ENCODE results near the gene DUS2. TPM values are rescaled to one million over a fixed set of nuclear protein-coding genes. Genes with fewer than 3 reads are reported as not detected.

The DUS2 gene
- total RNA-seq, 2 experiments from 2014 or later = 34.2 to 35.1 TPM

- H3K4me1 Mint-ChIP-seq (ENCODE audit: low read depth) = peaks cover 25% of the 10 kb centered on the region
- CTCF ChIA-PET = interaction anchor here (1.2 to 1.4 kb wide), 2 partner anchors 53 to 171 kb away, joined by 3 to 4 read pairs; no protein-coding TSS in a partner anchor
- POLR2A ChIA-PET = interaction anchor here (0.7 to 1.0 kb wide), 2 partner anchors 9 to 17 kb away, joined by 3 read pairs; no protein-coding TSS in a partner anchor
- no peak for TF ChIP-seq CTCF (IDR thresholded peaks at IDR 0.05)
- peak overlapping the region; percentile 26 for H3K27ac Mint-ChIP-seq
- no peak for ATAC-seq
- H3K36me3 Mint-ChIP-seq (ENCODE audit: low read depth) = no peaks in the 10 kb centered on the region
- no peaks in the 10 kb centered on the region for H3K9me3 Mint-ChIP-seq
- H3K27me3 Mint-ChIP-seq = no peaks in the 10 kb centered on the region
- no peak overlapping the region for H3K4me3 Mint-ChIP-seq
- no peak for DNase-seq
- intact Hi-C loops (cut with micrococcal nuclease) = no loop called here
Observed at GRCh38 chr16:67987460-67988160, 35.5 kb upstream of the DUS2 start.

- Mint-ChIP-seq H3K4me3 (no peak overlapping the region), H3K9me3 (no peaks in the 10 kb centered on the region), H3K4me1 (ENCODE audit: low read depth) (peaks cover 24% of the 10 kb centered on the region), H3K36me3 (ENCODE audit: low read depth) (no peaks in the 10 kb centered on the region), H3K27me3 (no peaks in the 10 kb centered on the region), H3K27ac (no peak overlapping the region)
- ChIA-PET CTCF (interaction anchor here (0.7 to 1.4 kb wide), 4 partner anchors 8 to 52 kb away, joined by 3 to 4 read pairs (median 3); no protein-coding TSS in a partner anchor), POLR2A (interaction anchor here (1.0 to 1.4 kb wide), 2 partner anchors 10 to 11 kb away, joined by 3 to 4 read pairs; partner anchors contain the start of gene DPEP2)
- no peak for ATAC-seq
- DNase-seq = no peak
- TF ChIP-seq CTCF (IDR thresholded peaks at IDR 0.05) = no peak
- intact Hi-C loops (cut with micrococcal nuclease) = no loop called here
Observed at GRCh38 chr16:67988675-67989074, 34.4 kb upstream of the DUS2 start.

GRCh38 chr16:67989322-67990017, 33.6 kb upstream of the DUS2 start:
- H3K27me3 Mint-ChIP-seq = no peaks in the 10 kb centered on the region
- H3K9me3 Mint-ChIP-seq = no peaks in the 10 kb centered on the region
- CTCF ChIA-PET = interaction anchor here (0.8 to 1.1 kb wide), 3 partner anchors 8 to 51 kb away, joined by 3 to 4 read pairs (median 3); no protein-coding TSS in a partner anchor
- intact Hi-C loops (cut with micrococcal nuclease) = no loop called here
- POLR2A ChIA-PET = interaction anchor here (0.8 to 1.4 kb wide), 3 partner anchors 9 to 12 kb away, joined by 3 to 4 read pairs (median 3); partner anchors contain the start of gene DPEP2
- DNase-seq (no peak), ATAC-seq (no peak)
- H3K4me1 Mint-ChIP-seq (ENCODE audit: low read depth) = peaks cover 20% of the 10 kb centered on the region
- no peak overlapping the region for H3K4me3 Mint-ChIP-seq
- H3K36me3 Mint-ChIP-seq (ENCODE audit: low read depth) = no peaks in the 10 kb centered on the region
- H3K27ac Mint-ChIP-seq = no peak overlapping the region
- TF ChIP-seq CTCF (IDR thresholded peaks at IDR 0.05) = no peak

- no peak for TF ChIP-seq CTCF (IDR thresholded peaks at IDR 0.05)
- POLR2A ChIA-PET = interaction anchor here (0.8 to 1.4 kb wide), 2 partner anchors 9 to 12 kb away, joined by 3 to 4 read pairs; partner anchors contain the start of gene DPEP2
Observed at GRCh38 chr16:67990018-67990386, 33.1 kb upstream of the DUS2 start.

More at GRCh38 chr16:67990018-67990386, 33.1 kb upstream of the DUS2 start:
- intact Hi-C loops (cut with micrococcal nuclease) = no loop called here
- Mint-ChIP-seq H3K9me3 (no peaks in the 10 kb centered on the region), H3K27me3 (no peaks in the 10 kb centered on the region), H3K4me3 (no peak overlapping the region), H3K36me3 (ENCODE audit: low read depth) (no peaks in the 10 kb centered on the region), H3K4me1 (ENCODE audit: low read depth) (peaks cover 20% of the 10 kb centered on the region), H3K27ac (no peak overlapping the region)
- ATAC-seq (no peak), DNase-seq (no peak)
- CTCF ChIA-PET = interaction anchor here (0.9 kb wide), 1 partner anchor 51 kb away, joined by 3 read pairs; no protein-coding TSS in a partner anchor

Measured in activated CD8-positive, alpha-beta T cell treated with anti-CD3 and anti-CD28 coated beads for 36 hours (primary cell).